Kidney epithelial cell (primary cell): ENCODE results near the gene CAMTA2. TPM values are rescaled to one million over a fixed set of nuclear protein-coding genes. Genes with fewer than 3 reads are reported as not detected.

Source experiments
- DNase-seq: peaks from one replicate; pipeline ENCODE4 v3.0.0-alpha.2; 2010; ENCODE audit warnings: low read depth
- H3K27me3 ChIP-seq: 2 replicates; pipeline ENCODE4 v1.6.0; 2011; ENCODE audit warnings: low read length; ENCODE audit not compliant: control insufficient read depth, insufficient read depth
- H3K36me3 ChIP-seq: 2 replicates; pipeline ENCODE4 v1.5.1; 2011; ENCODE audit warnings: low read length; ENCODE audit not compliant: control insufficient read depth, insufficient read depth
- H3K4me3 ChIP-seq: 2 replicates; pipeline ENCODE4 v1.5.1; 2011; ENCODE audit warnings: low read depth, mild to moderate bottlenecking, control low read depth, low read length
- total RNA-seq: library from RNA; depleted of rRNA; stranded (reverse); fragments of >200 nt; gene quantifications from 2 replicates; pipeline ENCODE4 v1.2.3, GENCODE V29; 2015
- TF ChIP-seq, protein P1 (sequence below): IDR thresholded peaks from 2 replicates; pipeline ENCODE4 v1.5.1; 2011; ENCODE audit warnings: mild to moderate bottlenecking, moderate library complexity, low read length, control low read depth, inconsistent platforms; ENCODE audit not compliant: insufficient read depth, poor library complexity, severe bottlenecking

CAMTA2 gene
- total RNA-seq, 1 donor from 2014 or later, result 47.7 TPM

DNA sequence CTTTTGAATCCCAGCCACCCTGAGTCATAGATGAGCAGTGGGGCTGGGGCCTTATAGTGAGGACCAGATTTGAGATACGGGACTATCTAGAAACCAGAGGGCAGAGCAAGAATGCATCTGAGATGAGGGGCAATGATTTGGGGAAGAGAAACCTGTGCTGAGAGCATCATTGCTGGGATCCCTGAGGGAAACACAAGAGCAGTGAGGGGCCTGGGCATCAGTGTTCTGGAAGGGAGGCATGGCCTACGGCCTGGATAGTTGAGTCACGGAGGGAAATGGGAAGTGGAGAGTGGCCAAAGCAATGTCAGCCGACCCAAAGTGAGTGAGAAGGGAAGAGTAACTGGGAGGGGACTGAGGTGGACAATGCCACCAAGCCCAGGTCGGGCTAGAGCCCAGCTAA, 5.2 kb downstream of the CAMTA2 start:
- no peak overlapping the region for H3K4me3 ChIP-seq
- no peak for DNase-seq
- peaks cover 3% of the 10 kb centered on the region for H3K36me3 ChIP-seq
- H3K27me3 ChIP-seq, result no peaks in the 10 kb centered on the region
- TF ChIP-seq, protein P1, sequence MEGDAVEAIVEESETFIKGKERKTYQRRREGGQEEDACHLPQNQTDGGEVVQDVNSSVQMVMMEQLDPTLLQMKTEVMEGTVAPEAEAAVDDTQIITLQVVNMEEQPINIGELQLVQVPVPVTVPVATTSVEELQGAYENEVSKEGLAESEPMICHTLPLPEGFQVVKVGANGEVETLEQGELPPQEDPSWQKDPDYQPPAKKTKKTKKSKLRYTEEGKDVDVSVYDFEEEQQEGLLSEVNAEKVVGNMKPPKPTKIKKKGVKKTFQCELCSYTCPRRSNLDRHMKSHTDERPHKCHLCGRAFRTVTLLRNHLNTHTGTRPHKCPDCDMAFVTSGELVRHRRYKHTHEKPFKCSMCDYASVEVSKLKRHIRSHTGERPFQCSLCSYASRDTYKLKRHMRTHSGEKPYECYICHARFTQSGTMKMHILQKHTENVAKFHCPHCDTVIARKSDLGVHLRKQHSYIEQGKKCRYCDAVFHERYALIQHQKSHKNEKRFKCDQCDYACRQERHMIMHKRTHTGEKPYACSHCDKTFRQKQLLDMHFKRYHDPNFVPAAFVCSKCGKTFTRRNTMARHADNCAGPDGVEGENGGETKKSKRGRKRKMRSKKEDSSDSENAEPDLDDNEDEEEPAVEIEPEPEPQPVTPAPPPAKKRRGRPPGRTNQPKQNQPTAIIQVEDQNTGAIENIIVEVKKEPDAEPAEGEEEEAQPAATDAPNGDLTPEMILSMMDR, result no peak

GRCh38 chr17:4980644-4981216, 6.7 kb downstream of the CAMTA2 start:
- DNase-seq, result no peak
- TF ChIP-seq, protein P1, result peak; percentile 71
- Histone ChIP-seq H3K4me3 (no peak overlapping the region), H3K27me3 (no peaks in the 10 kb centered on the region), H3K36me3 (peaks cover 3% of the 10 kb centered on the region)

DNA sequence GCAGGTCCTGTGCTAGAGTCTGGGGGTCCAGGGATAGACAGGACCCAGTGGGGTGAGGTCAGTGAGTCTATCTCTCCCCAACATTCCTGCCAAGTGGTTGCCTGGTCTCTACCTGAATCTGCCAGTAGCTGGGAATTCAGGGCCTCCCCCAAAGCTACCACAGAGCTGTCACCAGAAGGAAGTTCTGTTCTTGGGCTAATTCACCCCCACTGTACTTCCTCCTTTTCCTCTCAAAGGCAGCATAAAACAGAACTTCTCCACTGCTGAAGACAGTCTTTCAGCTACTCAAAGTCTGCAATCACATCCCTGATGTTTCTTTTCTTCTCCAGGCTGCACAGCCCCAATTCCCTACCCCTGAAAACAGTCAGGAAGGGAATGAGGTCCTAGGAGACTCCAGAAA, 8.7 kb downstream of the CAMTA2 start:
- Histone ChIP-seq H3K4me3 (no peak overlapping the region), H3K36me3 (peaks cover 3% of the 10 kb centered on the region), H3K27me3 (no peaks in the 10 kb centered on the region)
- TF ChIP-seq, protein P1, result no peak
- no peak for DNase-seq

DNA sequence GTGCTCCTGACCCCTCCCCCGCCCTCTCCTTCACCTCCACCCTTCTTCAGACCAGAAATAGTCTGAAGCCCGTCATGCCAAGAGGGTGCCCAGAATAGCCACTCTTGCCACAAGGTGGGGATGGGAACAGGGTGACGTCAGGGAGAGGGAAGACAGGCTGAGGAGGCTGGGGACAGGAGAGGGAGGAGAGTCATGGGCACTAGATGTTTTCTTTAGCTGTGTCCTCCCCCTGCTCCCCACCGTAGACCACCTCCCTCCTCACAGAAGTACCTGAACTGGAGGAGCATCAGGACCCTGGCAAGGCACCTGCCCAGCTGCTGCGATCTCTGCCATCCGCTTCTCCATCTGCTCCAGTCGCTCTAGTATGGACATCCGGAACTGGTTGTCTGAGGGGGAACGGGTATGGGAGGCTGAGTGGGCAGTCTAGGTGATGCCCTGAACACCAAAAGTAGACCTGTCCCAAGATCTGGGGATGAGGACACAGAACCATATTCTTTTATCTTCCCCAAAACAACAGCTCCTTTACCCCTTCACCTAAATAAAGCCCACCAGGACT, 13.3 kb downstream of the CAMTA2 start:
- Histone ChIP-seq H3K36me3 (peaks cover 2% of the 10 kb centered on the region), H3K4me3 (no peak overlapping the region), H3K27me3 (no peaks in the 10 kb centered on the region)
- TF ChIP-seq, protein P1, result no peak
- no peak for DNase-seq

DNA sequence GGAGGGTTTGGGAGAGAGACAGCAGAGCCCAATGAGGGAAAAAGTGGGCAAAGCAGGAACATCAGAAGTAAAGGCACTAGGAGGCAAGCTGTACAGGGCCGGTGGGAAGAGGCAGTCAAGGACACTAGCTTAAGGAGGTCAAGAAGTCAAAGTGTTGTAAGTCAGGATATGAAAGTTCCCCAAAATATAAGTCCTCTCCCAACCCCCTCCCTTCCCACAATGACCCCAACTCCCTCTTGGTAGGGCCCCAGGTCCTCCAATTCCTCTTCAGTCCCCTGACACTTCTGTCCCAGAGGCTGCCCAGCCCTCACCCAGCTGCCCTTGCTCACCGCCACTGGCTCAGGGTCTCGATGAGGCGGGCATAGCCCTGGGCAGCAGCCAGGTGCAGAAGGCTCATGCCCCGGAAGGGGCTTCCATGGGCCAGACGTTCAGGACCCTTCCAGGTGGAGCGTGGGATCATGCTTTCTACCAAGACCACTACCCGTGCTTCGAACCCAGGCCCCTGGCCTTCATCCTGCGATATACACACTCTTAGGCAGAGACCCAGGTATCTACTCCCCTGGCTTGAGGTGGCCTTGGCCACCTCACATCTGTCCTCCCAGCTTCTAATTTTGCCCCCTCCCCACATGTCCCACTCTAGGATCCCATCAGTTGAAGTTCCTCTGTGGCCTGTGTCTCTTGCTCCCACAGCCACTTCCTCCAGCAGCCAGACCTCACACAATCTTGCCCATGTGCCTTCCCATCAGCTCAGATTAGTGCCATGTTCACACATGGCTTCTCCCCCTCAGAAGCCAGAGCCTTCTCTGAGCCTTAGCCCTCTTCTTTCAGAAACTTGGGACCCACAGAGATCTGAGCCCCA, 14.0 kb downstream of the CAMTA2 start:
- TF ChIP-seq, protein P1, result no peak
- DNase-seq, result no peak
- Histone ChIP-seq H3K27me3 (no peaks in the 10 kb centered on the region), H3K36me3 (peaks cover 2% of the 10 kb centered on the region), H3K4me3 (no peak overlapping the region)
